Left colon (tissue), 2 donors: ENCODE measurements around the gene BSN. TPM values are rescaled to one million over a fixed set of nuclear protein-coding genes. Genes with fewer than 3 reads are reported as not detected.

ENCODE experiments used
- ATAC-seq: fragments of 200-7000 bp; cut with Tn5 transposase; one replicate; pipeline ENCODE4 v1.9.1; 2020; ENCODE audit warnings: mild to moderate bottlenecking, moderate library complexity
- DNase-seq, 2 donors: peaks; one replicate each; pipeline ENCODE4 v3.0.0-alpha.2; 2020
- intact Hi-C, 2 donors: fragments of 100-400 bp; cut with DNase I in 1 of 2; cut with micrococcal nuclease in 1 of 2; formaldehyde crosslinking; loops; one replicate each; pipeline versions ENCODE4 v1.11.2 to v1.14.0; 2022; cut with DNase I, micrococcal nuclease
- long read RNA-seq: library from polyadenylated mRNA; unstranded; transcript quantifications from one replicate; pipeline ENCODE4 v2.0.0, GENCODE V29; 2021
- total RNA-seq, 2 donors: library from RNA; stranded (reverse); fragmentation: NEBNext Ultra II Directional; extraction: Animal tissue kit (Norgen Biotek cat#: 25700); gene quantifications; one replicate each; pipeline ENCODE4 v1.2.1, GENCODE V29; 2021
- donor health status: DM: no; HTN: no; CAD: no.
- donor health status: DM: yes; HTN: yes; CAD: no.

BSN gene, protein sequence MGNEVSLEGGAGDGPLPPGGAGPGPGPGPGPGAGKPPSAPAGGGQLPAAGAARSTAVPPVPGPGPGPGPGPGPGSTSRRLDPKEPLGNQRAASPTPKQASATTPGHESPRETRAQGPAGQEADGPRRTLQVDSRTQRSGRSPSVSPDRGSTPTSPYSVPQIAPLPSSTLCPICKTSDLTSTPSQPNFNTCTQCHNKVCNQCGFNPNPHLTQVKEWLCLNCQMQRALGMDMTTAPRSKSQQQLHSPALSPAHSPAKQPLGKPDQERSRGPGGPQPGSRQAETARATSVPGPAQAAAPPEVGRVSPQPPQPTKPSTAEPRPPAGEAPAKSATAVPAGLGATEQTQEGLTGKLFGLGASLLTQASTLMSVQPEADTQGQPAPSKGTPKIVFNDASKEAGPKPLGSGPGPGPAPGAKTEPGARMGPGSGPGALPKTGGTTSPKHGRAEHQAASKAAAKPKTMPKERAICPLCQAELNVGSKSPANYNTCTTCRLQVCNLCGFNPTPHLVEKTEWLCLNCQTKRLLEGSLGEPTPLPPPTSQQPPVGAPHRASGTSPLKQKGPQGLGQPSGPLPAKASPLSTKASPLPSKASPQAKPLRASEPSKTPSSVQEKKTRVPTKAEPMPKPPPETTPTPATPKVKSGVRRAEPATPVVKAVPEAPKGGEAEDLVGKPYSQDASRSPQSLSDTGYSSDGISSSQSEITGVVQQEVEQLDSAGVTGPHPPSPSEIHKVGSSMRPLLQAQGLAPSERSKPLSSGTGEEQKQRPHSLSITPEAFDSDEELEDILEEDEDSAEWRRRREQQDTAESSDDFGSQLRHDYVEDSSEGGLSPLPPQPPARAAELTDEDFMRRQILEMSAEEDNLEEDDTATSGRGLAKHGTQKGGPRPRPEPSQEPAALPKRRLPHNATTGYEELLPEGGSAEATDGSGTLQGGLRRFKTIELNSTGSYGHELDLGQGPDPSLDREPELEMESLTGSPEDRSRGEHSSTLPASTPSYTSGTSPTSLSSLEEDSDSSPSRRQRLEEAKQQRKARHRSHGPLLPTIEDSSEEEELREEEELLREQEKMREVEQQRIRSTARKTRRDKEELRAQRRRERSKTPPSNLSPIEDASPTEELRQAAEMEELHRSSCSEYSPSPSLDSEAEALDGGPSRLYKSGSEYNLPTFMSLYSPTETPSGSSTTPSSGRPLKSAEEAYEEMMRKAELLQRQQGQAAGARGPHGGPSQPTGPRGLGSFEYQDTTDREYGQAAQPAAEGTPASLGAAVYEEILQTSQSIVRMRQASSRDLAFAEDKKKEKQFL (N-terminal part only)
- under 1 TPM; 0.24 to 0.25 TPM for total RNA-seq
- long read RNA-seq, result 0 reads

DNA sequence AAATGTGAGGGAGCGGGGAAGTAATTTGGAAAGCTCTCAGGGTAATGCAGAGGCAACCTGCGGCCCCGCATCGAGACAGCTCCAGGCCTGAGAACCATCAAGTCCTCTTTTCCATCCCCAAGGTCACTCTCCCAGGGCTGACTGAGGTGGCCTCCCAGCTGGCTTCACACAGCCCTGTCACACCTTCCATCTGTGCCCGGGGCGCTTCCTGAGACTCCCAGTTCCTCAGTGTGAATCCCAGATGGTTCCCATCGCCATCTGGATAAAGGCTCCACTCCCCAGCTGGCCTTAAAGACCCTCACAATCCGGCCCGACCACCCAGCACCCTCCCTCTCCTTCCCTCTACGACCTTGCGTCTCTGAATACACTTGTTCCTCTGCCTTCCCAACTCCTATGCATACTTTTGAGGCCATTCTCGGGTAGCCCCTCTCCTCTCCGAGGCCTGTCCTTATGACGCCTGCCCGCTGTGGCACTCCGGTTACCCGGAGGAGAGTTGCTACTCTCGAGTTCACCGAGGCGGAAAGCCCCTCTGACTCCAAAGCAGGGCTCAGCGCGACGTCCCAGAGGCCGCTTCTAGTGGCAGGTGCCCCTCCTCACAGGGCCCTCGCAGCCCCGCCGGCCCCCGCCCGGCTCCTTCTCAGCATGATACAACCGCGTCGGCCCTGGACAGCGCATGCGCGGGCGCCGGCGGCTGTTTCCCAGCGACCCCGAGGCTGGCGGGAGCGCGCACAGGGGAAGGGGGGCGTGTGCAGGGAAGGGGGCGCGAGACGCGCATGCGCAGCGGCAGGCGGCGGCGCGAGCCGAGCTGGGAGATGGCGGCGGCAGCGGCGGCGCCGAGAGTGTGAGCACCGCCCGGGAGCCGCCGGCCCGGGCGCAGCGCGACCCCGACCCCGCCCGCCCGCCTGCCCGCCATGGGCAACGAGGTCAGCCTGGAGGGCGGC is at the start of gene BSN:
BSN (plus strand) TSS at position 786 of the 941 bp plus-strand sequence; CDS start at position 912, 126 bp downstream.
- DNase-seq (peak; percentile 80 to 82), ATAC-seq (peak; percentile 89)
- intact Hi-C loops, result no loop called here

- no peak for ATAC-seq
- no peak for DNase-seq
- intact Hi-C loops, result no loop called here
Observed at GRCh38 chr3:49506906-49507305, 47.4 kb upstream of the BSN start.

DNA sequence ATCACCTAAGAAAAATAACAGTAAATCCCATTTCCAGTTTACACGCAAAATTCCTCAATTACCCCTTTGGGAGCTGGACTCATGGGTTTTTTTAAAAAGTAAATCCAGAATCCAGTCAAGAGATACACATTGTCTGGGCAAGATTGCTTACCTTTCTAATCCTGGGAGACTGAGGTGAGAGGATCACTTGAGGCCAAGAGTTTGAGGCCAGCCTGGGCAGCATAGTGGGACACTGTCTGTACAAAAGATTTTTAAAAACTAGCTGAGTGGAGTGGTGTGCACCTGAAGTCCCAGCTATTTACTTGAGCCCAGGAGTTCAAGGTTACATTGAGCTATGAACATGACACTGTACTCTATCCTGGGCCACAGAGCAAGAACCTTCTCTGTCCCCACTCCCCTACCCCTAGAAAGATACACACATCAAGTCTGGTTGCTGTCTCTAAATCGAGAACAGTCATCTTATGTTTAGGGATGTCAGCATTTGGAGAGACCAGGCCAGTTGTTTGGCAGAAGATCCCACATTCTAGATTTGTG is 45.2 kb upstream of the BSN start:
- no peak for DNase-seq
- ATAC-seq, result no peak
- intact Hi-C loops, result no loop called here

- intact Hi-C loops, result no loop called here
- no peak for ATAC-seq
Observed at GRCh38 chr3:49511639-49512038, 42.6 kb upstream of the BSN start.

GRCh38 chr3:49512781-49513355 is 41.4 kb upstream of the BSN start:
- intact Hi-C loops, result no loop called here
- ATAC-seq, result no peak
- DNase-seq, result no peak

More at GRCh38 chr3:49511639-49512038, 42.6 kb upstream of the BSN start:
- no peak for DNase-seq

- ATAC-seq (no peak), DNase-seq (no peak)
- intact Hi-C loops, result no loop called here
Observed at GRCh38 chr3:49513494-49514124, 40.7 kb upstream of the BSN start.

- intact Hi-C loops, result no loop called here
- DNase-seq (no peak), ATAC-seq (no peak)
Observed at GRCh38 chr3:49518016-49518415, 36.3 kb upstream of the BSN start.

- ATAC-seq, result no peak
- no peak for DNase-seq
- intact Hi-C loops, result no loop called here
Observed at GRCh38 chr3:49518441-49518840, 35.8 kb upstream of the BSN start.

GRCh38 chr3:49519296-49519695 is 35.0 kb upstream of the BSN start:
- no peak for ATAC-seq
- intact Hi-C loops, result no loop called here

GRCh38 chr3:49519916-49520385 is 34.3 kb upstream of the BSN start:
- ATAC-seq, result no peak

More at GRCh38 chr3:49519296-49519695, 35.0 kb upstream of the BSN start:
- no peak for DNase-seq

GRCh38 chr3:49523756-49524747 is 30.2 kb upstream of the BSN start:
- ATAC-seq, result peak; percentile 49
- intact Hi-C loops, result no loop called here

More at GRCh38 chr3:49519916-49520385, 34.3 kb upstream of the BSN start:
- intact Hi-C loops, result no loop called here
- no peak for DNase-seq

GRCh38 chr3:49529567-49529966 is 24.7 kb upstream of the BSN start:
- DNase-seq, result no peak
- no peak for ATAC-seq
- intact Hi-C loops, result no loop called here

More at GRCh38 chr3:49523756-49524747, 30.2 kb upstream of the BSN start:
- no peak for DNase-seq

- DNase-seq, result no peak
- ATAC-seq, result peak; percentile 28
- intact Hi-C loops, result loop anchor here in 1 of 2 donors (10.0 kb wide), 1 partner anchor 145 kb away; the partner anchor contains the start of gene APEH
Observed at GRCh38 chr3:49530231-49530630, 24.0 kb upstream of the BSN start.

DNA sequence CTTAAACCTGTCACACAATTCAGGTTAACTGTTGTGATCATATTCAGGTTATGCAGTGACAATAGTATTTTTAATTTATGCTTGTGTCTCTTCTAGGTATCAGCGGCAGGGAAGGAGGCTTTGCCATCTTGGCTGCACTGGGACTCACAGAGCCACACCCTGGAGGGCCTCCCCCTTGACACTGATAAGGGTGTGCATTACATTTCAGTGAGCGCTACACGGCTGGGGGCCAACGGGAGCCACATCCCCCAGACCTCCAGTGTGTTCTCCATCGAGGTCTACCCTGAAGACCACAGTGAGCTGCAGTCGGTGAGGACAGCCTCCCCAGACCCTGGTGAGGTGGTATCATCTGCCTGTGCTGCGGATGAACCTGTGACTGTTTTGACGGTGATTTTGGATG is 23.6 kb upstream of the BSN start:
- intact Hi-C loops, result loop anchor here in 1 of 2 donors (10.0 kb wide), 1 partner anchor 144 kb away; the partner anchor contains the start of gene APEH
- ATAC-seq (no peak), DNase-seq (no peak)

DNA sequence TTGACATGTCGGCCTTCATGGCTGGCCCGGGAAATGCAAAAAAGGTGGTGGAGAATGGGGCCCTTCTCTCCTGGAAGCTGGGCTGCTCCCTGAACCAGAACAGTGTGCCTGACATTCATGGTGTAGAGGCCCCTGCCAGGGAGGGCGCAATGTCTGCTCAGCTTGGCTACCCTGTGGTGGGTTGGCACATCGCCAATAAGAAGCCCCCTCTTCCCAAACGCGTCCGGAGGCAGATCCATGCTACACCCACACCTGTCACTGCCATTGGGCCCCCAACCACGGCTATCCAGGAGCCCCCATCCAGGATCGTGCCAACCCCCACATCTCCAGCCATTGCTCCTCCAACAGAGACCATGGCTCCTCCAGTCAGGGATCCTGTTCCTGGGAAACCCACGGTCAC is 23.1 kb upstream of the BSN start:
- intact Hi-C loops, result loop anchor here in 1 of 2 donors (10.0 kb wide), 1 partner anchor 144 kb away; the partner anchor contains the start of gene APEH
- ATAC-seq (no peak), DNase-seq (no peak)
